BE2C (cell line): Measurements from ENCODE around the gene DIPK1B.

ENCODE experiments used
- DNase-seq: peaks from one replicate; pipeline ENCODE4 v3.0.0-alpha.2; 2020
- H3K27me3 ChIP-seq: fragments of 250-450 bp; sonication (Bioruptor Pico); 2 replicates; pipeline ENCODE4 v1.5.1; 2020; ENCODE audit warnings: mild to moderate bottlenecking
- H3K36me3 ChIP-seq: fragments of 250-450 bp; sonication (Bioruptor Pico); 2 replicates; pipeline ENCODE4 v1.5.1; 2020; ENCODE audit warnings: mild to moderate bottlenecking
- H3K4me1 ChIP-seq: fragments of 250-450 bp; sonication (Bioruptor Pico); 2 replicates; pipeline ENCODE4 v1.5.1; 2020
- H3K4me3 ChIP-seq: 2 replicates; pipeline ENCODE4 v1.5.1; 2011; ENCODE audit warnings: low read depth, low read length
- H3K9me3 ChIP-seq: fragments of 250-450 bp; sonication (Bioruptor Pico); 2 replicates; pipeline ENCODE4 v1.5.1; 2020
- CTCF ChIP-seq: IDR thresholded peaks from 2 replicates; pipeline ENCODE4 v1.5.1; 2012; ENCODE audit warnings: mild to moderate bottlenecking, low read depth, low read length

Gene DIPK1B

GRCh38 chr9:136696502-136696901 is 15.9 kb upstream of the DIPK1B start:
- no peaks in the 10 kb centered on the region for H3K36me3 ChIP-seq
- H3K27me3 ChIP-seq, result no peaks in the 10 kb centered on the region
- no peaks in the 10 kb centered on the region; the same call in 1 of the 2 replicates for H3K9me3 ChIP-seq
- DNase-seq, result no peak
- no peak for TF ChIP-seq CTCF
- no peaks in the 10 kb centered on the region; the same call in 1 of the 2 replicates for H3K4me1 ChIP-seq
- H3K4me3 ChIP-seq, result no peak overlapping the region

GRCh38 chr9:136697146-136697820 is 15.1 kb upstream of the DIPK1B start:
- Histone ChIP-seq H3K4me1 (no peaks in the 10 kb centered on the region; the same call in 1 of the 2 replicates), H3K36me3 (no peaks in the 10 kb centered on the region), H3K27me3 (no peaks in the 10 kb centered on the region), H3K4me3 (no peak overlapping the region), H3K9me3 (no peaks in the 10 kb centered on the region; the same call in 1 of the 2 replicates)
- no peak for TF ChIP-seq CTCF
- no peak for DNase-seq

GRCh38 chr9:136697821-136698526 is 14.4 kb upstream of the DIPK1B start:
- DNase-seq, result no peak

GRCh38 chr9:136698635-136699246 is 13.6 kb upstream of the DIPK1B start:
- no peak for TF ChIP-seq CTCF
- Histone ChIP-seq H3K4me3 (no peak overlapping the region), H3K9me3 (no peaks in the 10 kb centered on the region; the same call in 1 of the 2 replicates), H3K36me3 (no peaks in the 10 kb centered on the region), H3K4me1 (no peaks in the 10 kb centered on the region; the same call in 1 of the 2 replicates), H3K27me3 (no peaks in the 10 kb centered on the region)
- no peak for DNase-seq

More at GRCh38 chr9:136697821-136698526, 14.4 kb upstream of the DIPK1B start:
- no peak for TF ChIP-seq CTCF
- Histone ChIP-seq H3K4me1 (no peaks in the 10 kb centered on the region; the same call in 1 of the 2 replicates), H3K27me3 (no peaks in the 10 kb centered on the region), H3K9me3 (no peaks in the 10 kb centered on the region; the same call in 1 of the 2 replicates), H3K36me3 (no peaks in the 10 kb centered on the region), H3K4me3 (no peak overlapping the region)

- DNase-seq, result no peak
- no peaks in the 10 kb centered on the region; the same call in 1 of the 2 replicates for H3K9me3 ChIP-seq
- TF ChIP-seq CTCF, result no peak
- H3K4me3 ChIP-seq, result no peak overlapping the region
- no peaks in the 10 kb centered on the region for H3K4me1 ChIP-seq
- no peaks in the 10 kb centered on the region for H3K36me3 ChIP-seq
- H3K27me3 ChIP-seq, result no peaks in the 10 kb centered on the region
These were observed 12.1 kb upstream of the DIPK1B start for GRCh38 chr9:136700304-136700703.
